Activated CD8-positive, alpha-beta memory T cell treated with anti-CD3 and anti-CD28 coated beads for 36 hours (primary cell): ENCODE measurements around the gene NUDT5. TPM values are rescaled to one million over a fixed set of nuclear protein-coding genes. Genes with fewer than 3 reads are reported as not detected.

ENCODE experiments used
- CTCF ChIA-PET: fragments of 350-600 bp; sonication (Branson Sonifier 250); formaldehyde crosslinking; loops from one replicate; lab custom pipeline; 2021; ENCODE audit warnings: antibody characterized with exemption; lab: Charles Lee
- POLR2A ChIA-PET: fragments of 350-600 bp; sonication (Branson Sonifier 250); formaldehyde crosslinking; loops from one replicate; lab custom pipeline; 2021; ENCODE audit warnings: antibody characterized with exemption; lab: Charles Lee
- total RNA-seq, 2 experiments: library from RNA; stranded (reverse); gene quantifications; one replicate each; pipeline ENCODE4 v1.2.3, GENCODE V29; 2021

Gene NUDT5
- total RNA-seq, 2 experiments from 2014 or later: 124 to 133 TPM

- CTCF ChIA-PET: no interaction called here
Measured at GRCh38 chr10:12212454-12212853, 16.8 kb upstream of the NUDT5 start.

GRCh38 chr10:12208460-12208859, 12.8 kb upstream of the NUDT5 start:
- POLR2A ChIA-PET: no interaction called here
- CTCF ChIA-PET: interaction anchor here (1.0 kb wide), 1 partner anchor 448 kb away, joined by 3 read pairs; no protein-coding TSS in a partner anchor

More at GRCh38 chr10:12212454-12212853, 16.8 kb upstream of the NUDT5 start:
- POLR2A ChIA-PET: interaction anchor here (1.0 kb wide), 1 partner anchor 449 kb away, joined by 3 read pairs; no protein-coding TSS in a partner anchor

GRCh38 chr10:12207114-12207513, 11.4 kb upstream of the NUDT5 start:
- ChIA-PET POLR2A (no interaction called here), CTCF (no interaction called here)

- POLR2A ChIA-PET: no interaction called here
- CTCF ChIA-PET: no interaction called here
Measured at GRCh38 chr10:12205082-12205481, 9.4 kb upstream of the NUDT5 start.

- POLR2A ChIA-PET: no interaction called here
- CTCF ChIA-PET: interaction anchor here (0.7 to 2.5 kb wide), 2 partner anchors 12 to 212 kb away, joined by 3 to 10 read pairs; no protein-coding TSS in a partner anchor
Measured at GRCh38 chr10:12202226-12202625, 6.5 kb upstream of the NUDT5 start.

- ChIA-PET CTCF (interaction anchor here (2.5 kb wide), 1 partner anchor 13 kb away, joined by 10 read pairs; no protein-coding TSS in a partner anchor), POLR2A (interaction anchor here (0.6 kb wide), 1 partner anchor 26 kb away, joined by 3 read pairs; no protein-coding TSS in a partner anchor)
Measured at GRCh38 chr10:12201543-12201942, 5.9 kb upstream of the NUDT5 start.

GRCh38 chr10:12200850-12201249, 5.2 kb upstream of the NUDT5 start:
- CTCF ChIA-PET: interaction anchor here (2.5 kb wide), 1 partner anchor 13 kb away, joined by 10 read pairs; no protein-coding TSS in a partner anchor
- POLR2A ChIA-PET: no interaction called here

- POLR2A ChIA-PET: interaction anchor here (0.5 kb wide), 1 partner anchor 59 kb away, joined by 5 read pairs; no protein-coding TSS in a partner anchor
- CTCF ChIA-PET: interaction anchor here (1.0 kb wide), 1 partner anchor 17 kb away, joined by 5 read pairs; no protein-coding TSS in a partner anchor
Measured at GRCh38 chr10:12198156-12198555, 2.5 kb upstream of the NUDT5 start.

GRCh38 chr10:12196531-12197211, 980 bp upstream of the NUDT5 start:
- ChIA-PET CTCF (interaction anchor here (1.4 kb wide), 1 partner anchor 16 kb away, joined by 9 read pairs; no protein-coding TSS in a partner anchor), POLR2A (interaction anchor here (0.6 to 1.1 kb wide), 2 partner anchors 9 to 10 kb away, joined by 3 to 4 read pairs; no protein-coding TSS in a partner anchor)

GRCh38 chr10:12195281-12195602, 449 bp downstream of the NUDT5 start:
- POLR2A ChIA-PET: interaction anchor here (0.8 to 1.1 kb wide), 4 partner anchors 8 to 152 kb away, joined by 3 to 8 read pairs (median 5); partner anchors contain the start of gene UPF2
- CTCF ChIA-PET: interaction anchor here (0.7 to 1.6 kb wide), 4 partner anchors 15 to 461 kb away, joined by 3 to 9 read pairs (median 5); no protein-coding TSS in a partner anchor

GRCh38 chr10:12194752-12195271, 879 bp downstream of the NUDT5 start:
- ChIA-PET CTCF (interaction anchor here (1.4 to 1.6 kb wide), 2 partner anchors 14 to 65 kb away, joined by 7 to 9 read pairs; no protein-coding TSS in a partner anchor), POLR2A (interaction anchor here (0.6 to 0.8 kb wide), 2 partner anchors 15 to 20 kb away, joined by 3 to 6 read pairs; no protein-coding TSS in a partner anchor)

- ChIA-PET CTCF (no interaction called here), POLR2A (interaction anchor here (0.6 to 0.7 kb wide), 2 partner anchors 125 to 156 kb away, joined by 3 to 4 read pairs; no protein-coding TSS in a partner anchor)
Measured at GRCh38 chr10:12193193-12193592, 2.5 kb downstream of the NUDT5 start.

GRCh38 chr10:12191715-12192114, 4.0 kb downstream of the NUDT5 start:
- CTCF ChIA-PET: no interaction called here

GRCh38 chr10:12189426-12189825, 6.3 kb downstream of the NUDT5 start:
- ChIA-PET CTCF (no interaction called here), POLR2A (no interaction called here)

More at GRCh38 chr10:12191715-12192114, 4.0 kb downstream of the NUDT5 start:
- POLR2A ChIA-PET: no interaction called here

GRCh38 chr10:12188656-12189055, 7.0 kb downstream of the NUDT5 start:
- CTCF ChIA-PET: no interaction called here

GRCh38 chr10:12187321-12187905, 8.3 kb downstream of the NUDT5 start:
- POLR2A ChIA-PET: interaction anchor here (1.1 kb wide), 1 partner anchor 8 kb away, joined by 4 read pairs; the partner anchor contains the start of genes CDC123 and NUDT5
- CTCF ChIA-PET: no interaction called here

More at GRCh38 chr10:12188656-12189055, 7.0 kb downstream of the NUDT5 start:
- POLR2A ChIA-PET: interaction anchor here (0.7 kb wide), 1 partner anchor 12 kb away, joined by 15 read pairs; no protein-coding TSS in a partner anchor

GRCh38 chr10:12186323-12186722, 9.4 kb downstream of the NUDT5 start:
- ChIA-PET CTCF (interaction anchor here (1.2 kb wide), 1 partner anchor 56 kb away, joined by 3 read pairs; no protein-coding TSS in a partner anchor), POLR2A (interaction anchor here (0.7 kb wide), 1 partner anchor 10 kb away, joined by 3 read pairs; the partner anchor contains the start of gene CDC123)

GRCh38 chr10:12184165-12184564, 11.5 kb downstream of the NUDT5 start:
- ChIA-PET POLR2A (no interaction called here), CTCF (interaction anchor here (1.2 kb wide), 1 partner anchor 31 kb away, joined by 3 read pairs; no protein-coding TSS in a partner anchor)
